ENCODE results near the gene PRAMEF5.
"Not testable (repeated sequence)": the region's sequence is repeated elsewhere in the genome, so short reads cannot be mapped to it uniquely, and the experiment has no call there.

Gene PRAMEF5

GRCh38 chr1:13279617-13280016 is 25.6 kb downstream of the PRAMEF5 start:
- DNase-seq, result not testable (repeated sequence)

- DNase-seq, result not testable (repeated sequence)
Measured at GRCh38 chr1:13285037-13285436, 31.0 kb downstream of the PRAMEF5 start, which contains the start of gene PRAMEF8. PRAMEF8 (minus strand) TSS chr1:13285137; CDS start chr1:13284091, 1,046 bp downstream.

- not testable (repeated sequence) for DNase-seq
Measured at GRCh38 chr1:13289030-13289429, 35.0 kb downstream of the PRAMEF5 start.

GRCh38 chr1:13297216-13297931 is 43.4 kb downstream of the PRAMEF5 start:
- not testable (repeated sequence) for DNase-seq

GRCh38 chr1:13298699-13299098 is 44.7 kb downstream of the PRAMEF5 start:
- DNase-seq, result not testable (repeated sequence)

GRCh38 chr1:13302197-13302596 is 48.2 kb downstream of the PRAMEF5 start:
- not testable (repeated sequence) for DNase-seq

GRCh38 chr1:13303239-13303638 is 49.2 kb downstream of the PRAMEF5 start, which contains the start of gene PRAMEF33:
PRAMEF33 (plus strand) TSS chr1:13303539; CDS start chr1:13305955, 2,416 bp downstream.
- DNase-seq, result not testable (repeated sequence)
